T-helper 2 cell (primary cell): ENCODE data around the gene ADAMTS9.

Experiments used
- DNase-seq, 5 experiments: peaks; one replicate each; pipeline versions ENCODE4 v3.0.0 to v3.0.0-alpha.2; 2012 to 2022

Gene ADAMTS9

DNA sequence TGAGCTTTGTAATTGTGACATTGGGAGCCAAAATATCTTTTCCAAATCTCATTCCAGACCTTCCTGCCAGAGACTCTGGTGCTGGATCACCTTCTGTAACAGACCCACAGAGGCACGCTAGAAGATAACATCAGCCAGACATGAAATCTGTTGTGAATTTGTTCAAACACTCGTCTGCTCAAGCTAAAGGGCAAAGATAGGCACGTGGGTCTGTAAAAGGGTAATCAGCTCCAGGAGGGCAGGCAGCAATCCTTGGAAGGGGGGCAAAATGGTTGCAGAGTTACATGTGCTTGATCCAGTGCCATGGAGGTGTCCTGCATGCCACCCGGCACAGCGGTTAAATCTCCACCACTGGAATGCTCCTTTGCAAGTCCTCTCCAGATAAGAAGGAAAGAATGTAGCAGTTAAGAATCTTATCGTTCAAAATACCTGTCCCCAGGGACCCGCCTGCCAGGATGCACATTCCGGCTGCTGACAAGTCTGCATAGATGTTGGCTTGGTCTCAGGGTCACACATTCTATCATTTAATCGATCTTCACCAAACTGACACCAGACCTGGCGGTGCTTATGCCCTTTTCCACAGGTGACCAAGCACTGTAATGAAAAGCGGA, 74.8 kb downstream of the ADAMTS9 start:
- DNase-seq: no peak

DNA sequence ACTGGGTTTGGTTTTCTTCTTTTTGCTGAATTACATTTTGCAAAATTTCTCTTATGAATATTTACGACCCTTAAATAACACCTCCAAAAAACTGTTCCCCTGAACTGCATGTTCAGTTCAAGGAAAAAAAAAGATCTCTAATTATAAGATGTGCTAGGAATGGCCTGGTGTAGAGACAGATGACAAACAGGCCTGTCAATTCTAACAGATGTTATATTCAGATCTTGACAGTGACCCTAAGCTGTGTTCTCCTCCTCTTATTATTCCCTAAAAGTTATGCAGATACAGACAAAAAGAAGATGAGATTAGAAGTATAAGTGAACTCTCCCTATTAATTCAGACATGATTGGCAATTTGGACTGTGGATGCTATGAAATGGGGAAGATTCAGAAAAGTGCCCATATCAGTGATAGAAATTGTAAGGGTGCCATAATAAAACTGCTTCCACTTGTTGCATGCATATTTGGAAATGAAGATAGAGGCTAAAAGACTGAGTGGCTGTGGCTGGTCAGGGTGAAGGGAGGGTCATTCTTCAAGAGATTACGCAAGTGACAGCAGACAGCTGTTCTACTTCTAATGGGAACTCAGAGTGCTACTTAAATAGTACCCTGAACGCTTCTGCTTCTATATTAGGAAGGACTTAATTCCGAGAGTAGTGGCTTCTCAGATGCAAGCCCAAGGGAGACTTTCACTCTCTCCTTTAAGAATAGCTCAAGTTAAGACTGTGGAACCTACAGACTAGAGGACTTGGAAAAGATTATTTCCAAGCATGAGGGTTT, 75.5 kb downstream of the ADAMTS9 start:
- no peak for DNase-seq

DNA sequence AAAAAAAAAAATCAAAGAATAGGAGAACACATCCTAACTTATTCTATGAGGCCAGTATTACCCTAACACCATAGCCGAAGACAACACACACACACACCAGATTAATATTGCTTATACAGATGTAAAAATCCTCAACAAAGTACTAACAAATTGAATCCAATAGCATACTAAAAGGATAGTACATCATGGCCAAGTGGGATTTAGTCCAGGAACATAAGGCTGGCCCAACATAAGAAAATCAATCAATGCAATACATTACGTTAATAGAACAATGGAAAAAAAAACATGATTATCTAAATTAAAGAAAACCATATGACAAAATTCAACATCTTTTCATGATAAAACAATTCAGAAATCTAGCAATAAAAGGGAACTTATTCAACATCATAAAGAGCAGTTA, 79.1 kb downstream of the ADAMTS9 start:
- DNase-seq: no peak

DNA sequence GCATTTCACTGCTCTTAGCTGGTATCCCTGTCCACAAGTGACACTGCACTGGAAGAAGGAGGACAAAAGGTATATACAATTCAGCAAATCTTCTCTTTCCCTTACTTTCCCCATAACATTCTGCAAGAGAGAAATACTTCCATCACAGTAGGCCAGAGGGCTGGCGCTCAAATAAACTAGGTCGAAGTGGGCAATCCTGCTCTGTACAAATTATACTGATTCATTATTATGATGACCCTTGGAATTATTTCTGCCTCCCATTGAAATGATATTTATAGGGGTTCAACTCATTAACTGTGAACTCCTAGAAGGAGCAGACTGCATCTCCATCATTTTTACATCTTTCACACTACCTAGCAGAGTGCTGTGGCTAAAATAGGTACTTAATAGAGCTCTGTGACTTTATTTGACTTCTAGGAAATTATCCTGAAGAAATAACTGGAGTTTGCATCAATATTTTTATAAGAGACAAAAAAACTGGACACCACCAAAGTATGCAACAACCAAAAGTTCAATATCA, 80.7 kb downstream of the ADAMTS9 start:
- DNase-seq: no peak

DNA sequence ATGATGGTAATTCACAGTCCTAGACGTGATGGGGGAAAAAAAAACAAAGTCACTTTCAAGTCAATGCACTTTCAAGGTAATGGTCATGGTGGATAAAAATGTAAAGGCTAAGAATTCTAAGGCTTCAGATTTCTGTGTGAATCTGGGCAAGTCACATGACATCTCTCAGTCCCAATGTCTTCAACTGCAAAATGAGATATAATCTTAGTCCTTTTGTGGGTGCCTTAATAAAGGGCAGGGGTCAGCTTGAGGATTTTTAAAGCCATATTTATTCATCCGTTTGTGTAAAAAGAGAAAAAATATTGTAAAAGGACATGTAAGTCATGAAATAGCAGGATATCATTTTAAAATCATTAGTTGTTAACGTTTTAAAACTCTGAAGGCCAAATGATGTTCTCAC, 83.5 kb downstream of the ADAMTS9 start:
- no peak for DNase-seq

DNA sequence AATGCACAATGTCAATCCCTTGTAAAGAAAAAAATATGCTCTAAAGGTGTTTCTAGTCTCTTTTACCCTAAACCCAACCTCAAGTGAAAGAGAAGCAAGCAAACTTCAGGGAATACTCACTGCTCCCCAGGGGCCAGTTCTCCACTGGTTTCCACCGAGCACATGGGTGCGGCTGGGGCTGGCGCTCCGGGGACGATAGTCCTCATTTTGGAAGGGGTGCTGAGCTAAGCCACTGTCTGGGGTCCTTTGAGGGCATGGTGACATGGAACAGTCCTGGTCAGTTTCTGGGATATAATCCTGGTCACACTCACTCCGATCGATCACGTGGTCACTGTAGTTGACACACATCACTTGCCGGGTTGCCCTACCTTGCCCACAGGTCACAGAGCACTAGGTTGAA, 86.0 kb downstream of the ADAMTS9 start:
- no peak for DNase-seq

DNA sequence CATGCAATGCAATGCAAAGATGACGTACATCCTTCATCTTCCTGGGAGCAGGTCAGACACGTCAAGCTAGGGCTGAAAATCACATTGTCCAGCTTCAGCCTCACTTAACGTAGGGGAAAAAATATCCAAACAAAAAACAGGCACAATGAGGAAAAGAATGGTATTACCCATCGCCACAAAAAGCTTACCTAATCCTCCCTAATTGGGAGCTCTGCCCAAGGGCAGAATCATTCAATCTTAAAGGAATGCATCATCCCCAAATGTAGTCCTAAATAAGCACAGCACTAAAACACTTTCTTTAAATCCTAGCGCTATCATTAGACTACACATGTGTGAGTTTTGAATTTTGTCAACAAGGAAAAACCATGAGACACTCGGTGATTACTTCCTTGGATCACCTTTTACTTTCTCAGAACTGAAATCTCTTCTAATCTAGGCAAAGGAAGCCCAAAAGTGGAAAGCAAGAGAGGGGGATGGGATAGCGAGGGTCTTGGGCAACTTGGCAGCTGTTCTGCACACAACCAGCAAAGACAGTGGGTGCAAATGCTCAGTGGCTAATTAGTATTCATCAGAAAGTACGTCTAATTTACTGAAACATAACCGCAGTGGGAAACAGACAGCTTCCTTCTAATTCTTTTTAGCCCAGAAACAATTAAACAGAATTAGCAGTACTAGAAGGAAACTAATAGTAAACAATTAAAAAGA, 87.4 kb downstream of the ADAMTS9 start:
- no peak for DNase-seq

DNA sequence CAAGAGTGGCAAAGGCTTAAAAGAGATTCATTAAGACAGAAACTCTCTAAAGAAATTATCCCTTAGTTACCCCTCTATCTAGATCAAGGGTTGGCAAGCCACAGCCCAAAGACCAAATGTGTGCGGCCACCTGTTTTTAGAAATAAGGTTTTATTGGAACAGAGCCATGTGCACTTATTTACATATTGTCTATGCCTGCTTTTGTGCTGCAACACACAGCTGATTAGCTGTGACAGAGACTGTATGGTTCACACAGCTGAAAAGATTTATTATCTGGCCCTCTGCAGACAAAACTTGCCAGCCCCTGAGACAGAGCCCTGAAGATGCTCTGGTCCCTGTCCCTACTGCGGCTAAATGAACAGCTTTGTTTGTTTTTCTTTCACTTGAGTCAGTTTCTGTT, 88.1 kb downstream of the ADAMTS9 start:
- no peak for DNase-seq

DNA sequence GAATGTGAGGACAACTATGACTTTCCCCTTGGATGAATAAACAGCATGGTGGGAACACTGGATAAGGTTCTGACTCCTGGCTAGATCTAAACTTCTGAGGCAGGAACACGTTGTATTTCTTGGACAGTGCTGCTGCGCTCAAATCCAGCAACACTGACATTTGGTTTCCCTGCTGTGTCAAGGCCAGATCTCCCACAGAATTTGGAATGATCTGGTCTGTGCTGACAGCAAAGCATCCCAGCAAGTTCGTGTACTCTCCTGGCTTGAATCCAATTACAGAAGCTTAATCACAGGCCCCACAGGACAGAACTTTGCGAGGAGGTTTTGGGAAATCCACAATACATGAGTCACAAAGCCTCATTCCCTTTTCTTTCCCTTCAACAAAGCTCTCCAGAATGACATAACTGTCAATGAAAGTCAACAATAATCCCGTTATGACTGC, 92.5 kb downstream of the ADAMTS9 start:
- DNase-seq: no peak

DNA sequence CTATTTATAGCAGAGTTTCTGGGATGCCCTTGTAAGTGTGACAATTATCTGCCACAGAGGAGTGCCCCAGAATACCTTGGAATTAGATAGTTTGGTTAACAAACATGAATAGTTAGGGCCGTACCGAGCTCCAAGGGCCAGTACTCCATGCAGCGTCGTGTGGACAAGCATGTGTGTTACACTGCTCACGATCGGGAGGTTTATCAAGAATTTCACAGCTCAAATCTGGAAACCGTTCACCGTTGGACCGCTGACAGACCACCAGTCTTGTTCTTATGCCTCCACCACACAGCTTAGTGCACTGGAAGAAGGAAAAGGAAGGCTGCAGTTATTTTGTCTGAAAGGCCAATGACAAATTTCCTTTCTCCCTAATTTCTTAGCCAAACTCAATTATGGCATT, 93.7 kb downstream of the ADAMTS9 start:
- no peak for DNase-seq

DNA sequence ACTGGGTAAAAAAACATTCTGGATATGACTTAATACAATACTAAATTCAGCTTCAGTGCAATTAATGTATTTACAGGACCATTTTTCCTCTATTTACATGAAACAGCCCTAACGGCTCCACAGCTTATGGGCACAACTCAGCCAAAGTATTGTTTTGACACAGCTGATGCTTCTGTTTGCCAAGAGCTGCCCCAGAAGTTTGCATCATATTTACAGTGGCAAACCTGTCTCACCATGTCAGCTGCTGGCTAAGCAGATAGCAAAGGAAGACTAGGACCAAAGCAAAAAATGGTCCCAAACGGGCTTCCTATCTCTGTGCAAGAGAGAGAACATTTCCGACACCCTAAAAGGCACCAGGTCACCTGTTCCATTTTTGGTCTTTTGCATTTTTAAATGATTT, 94.5 kb downstream of the ADAMTS9 start:
- DNase-seq: no peak

DNA sequence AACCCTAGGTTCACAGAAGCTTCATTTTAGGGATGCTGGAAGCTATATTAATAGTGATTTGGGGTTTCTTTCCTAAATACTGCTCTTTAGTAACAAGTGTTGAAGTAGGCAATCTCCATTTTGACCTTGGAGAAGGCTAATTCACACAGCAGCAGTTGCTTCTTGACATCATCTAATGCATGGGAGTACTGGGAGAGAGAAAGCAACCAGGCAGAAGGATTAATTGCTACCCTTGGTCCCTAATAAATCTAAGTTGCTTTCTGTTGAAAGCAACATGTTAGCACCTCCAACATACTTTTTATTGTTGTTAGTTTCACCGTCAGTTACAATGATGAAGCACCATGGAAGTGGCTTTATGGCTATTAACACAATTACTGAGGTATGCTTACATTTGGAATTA, 96.2 kb downstream of the ADAMTS9 start:
- no peak for DNase-seq

DNA sequence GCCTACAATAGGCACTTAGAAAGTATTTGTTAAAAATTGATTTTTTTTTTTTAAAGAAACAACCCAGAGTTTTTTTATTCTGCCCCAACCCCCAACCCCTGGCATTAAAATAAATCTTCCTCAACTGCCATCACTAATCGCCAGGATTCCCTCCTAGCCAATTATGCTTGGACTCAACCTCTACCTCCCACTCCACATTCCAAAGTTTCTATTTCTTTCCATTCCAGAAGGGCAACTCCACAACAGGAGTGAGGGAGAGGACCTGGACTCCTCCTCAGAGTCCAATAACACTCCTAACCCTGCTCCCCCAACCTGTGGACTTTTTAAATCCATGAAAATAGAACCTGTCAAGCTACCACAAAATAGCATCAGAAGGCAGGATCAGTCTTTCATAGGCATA, 99.4 kb downstream of the ADAMTS9 start:
- DNase-seq: no peak

DNA sequence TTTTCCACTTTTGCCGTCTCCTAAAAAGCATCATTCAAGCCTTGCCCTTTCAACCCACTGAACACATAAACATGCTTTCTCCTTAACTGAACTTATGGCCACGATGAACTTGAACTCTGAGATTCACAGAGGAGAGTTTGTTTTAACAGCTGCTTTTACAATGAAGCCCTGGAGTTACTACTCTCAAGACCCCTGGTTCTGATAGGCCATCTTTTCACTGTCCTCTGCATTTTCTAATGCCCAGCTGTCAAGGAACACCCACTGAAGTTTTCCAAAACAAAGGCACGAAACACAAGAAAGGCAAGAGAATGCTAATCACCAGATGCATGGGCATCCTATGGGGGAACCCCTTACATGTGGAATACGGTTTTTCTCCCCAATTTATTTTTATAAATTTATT, 100.8 kb downstream of the ADAMTS9 start:
- no peak for DNase-seq

DNA sequence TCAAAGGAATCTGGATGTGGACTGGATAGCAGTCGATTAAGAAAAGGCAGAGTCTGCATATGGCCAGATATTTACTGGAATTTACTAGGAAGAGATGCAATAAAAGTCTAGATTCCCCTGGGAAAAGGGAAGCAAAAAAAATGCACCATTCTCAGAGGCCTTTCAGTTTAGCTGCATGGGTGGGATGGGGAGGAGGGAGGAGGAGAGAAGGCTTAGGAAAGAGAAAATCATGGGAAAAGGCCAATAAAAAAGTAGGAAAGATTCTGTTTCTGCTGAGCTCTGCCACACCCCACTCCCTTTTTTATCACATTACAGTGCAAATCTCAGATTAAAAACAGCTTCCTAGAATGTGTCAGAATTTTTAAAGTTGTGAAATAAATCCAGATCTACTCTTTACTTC, 103.6 kb downstream of the ADAMTS9 start:
- DNase-seq: no peak

DNA sequence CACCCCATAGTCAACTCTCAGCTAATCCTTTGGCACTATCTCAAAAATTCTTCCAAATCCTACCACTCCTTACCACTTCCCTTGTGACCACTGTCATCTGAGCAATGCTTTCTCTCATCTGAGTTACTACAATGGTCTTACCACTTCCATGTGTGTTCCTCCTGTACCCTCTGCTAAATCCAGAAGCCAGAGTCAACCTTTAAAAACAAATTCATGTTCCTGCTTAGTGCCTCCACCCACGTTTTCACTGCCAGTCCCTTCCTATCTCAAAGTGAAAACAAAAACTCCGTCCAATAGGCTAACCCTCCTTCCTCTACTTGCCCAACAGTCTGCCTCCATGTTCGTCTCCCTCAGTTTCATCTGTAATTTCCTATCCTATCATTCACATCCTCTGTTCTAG, 109.0 kb downstream of the ADAMTS9 start:
- no peak for DNase-seq

DNA sequence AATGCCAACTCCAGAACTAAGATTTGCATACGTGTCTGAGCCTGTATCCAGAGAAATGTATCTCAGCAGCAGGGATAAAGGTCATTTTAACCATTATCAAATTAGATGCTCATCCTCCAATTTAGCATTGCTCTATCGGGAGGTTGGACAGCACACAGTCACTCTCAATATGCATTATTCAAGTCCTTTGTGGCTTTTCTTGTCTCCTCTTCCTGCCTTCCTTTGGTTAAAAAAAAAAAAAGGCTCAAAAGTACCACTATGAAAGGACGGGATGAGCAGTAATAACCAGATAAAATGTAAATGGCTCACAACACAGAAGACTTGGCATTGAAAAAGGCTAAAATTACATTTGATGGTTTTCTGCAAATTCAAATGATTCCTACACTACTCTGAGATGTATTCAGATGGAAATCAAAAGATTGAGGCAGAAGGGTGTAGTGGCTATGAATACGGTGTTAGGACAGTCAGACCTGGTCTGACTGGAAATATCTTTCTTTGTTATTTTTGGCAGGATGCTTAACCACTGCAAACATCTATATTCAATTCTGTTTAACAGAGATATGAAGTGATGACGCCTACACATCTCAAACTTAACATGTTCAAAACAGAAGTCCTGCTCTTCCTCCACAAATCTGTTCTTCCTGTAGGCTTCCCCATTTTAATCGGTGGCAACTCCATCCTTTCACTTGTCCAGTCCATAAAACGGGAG, 109.6 kb downstream of the ADAMTS9 start:
- DNase-seq: no peak

DNA sequence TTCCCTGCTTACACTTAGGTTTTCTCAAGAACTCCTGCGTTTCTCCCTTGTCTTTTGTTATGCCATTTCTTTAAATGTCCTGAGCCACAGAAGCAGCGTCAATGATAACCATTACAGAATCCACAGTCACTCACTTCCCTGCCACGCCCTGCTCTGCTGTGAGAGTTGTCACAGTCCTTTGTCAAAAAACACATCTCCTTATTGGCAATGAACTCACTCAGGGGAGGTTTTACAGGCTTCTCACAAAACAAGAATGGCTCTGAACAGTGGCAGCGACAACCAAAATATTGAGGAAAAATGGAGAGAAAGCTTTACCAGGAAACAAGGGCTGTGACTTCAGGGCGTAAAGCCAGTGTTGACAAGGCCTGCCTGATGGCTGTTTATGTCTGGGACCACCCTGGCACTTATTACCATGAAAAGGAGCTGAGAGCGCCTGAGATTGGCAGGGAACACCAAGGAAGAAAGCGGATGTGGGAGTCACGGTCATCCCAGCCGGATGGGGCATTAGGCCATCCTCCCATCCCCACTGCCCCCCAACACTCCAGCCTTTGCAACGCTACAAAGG, 111.5 kb downstream of the ADAMTS9 start:
- no peak for DNase-seq

DNA sequence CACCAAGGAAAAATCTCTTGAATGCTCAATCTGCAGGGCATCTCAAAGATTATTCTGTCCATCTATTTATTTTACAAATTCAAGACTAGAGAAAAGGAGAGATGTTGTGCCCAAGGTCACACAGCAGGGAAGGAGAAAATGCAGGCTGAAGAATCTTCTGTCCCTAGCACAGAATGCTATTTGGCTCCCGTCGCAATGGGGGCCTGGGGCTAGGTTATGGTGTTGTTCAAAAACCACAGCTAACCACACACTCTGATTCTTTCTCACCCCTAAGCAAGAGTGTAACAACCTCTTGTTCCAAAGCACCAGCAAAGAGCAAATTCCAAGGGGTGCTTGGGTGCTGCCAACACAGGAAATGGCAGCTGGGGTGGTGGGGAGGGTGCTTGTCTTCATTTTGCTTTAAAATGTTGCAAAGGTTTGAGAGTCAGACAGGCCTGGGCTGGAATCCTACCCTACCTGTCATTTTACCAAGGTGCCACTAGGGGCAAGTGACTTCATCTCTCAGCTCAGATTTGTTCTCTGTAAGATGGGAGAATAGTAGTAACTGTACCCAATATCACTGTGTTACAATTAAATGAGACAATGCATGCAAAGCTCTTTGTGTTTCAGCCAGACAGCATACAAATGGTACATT, 112.5 kb downstream of the ADAMTS9 start:
- peak in 1 of 5 experiments; percentile 2 for DNase-seq

DNA sequence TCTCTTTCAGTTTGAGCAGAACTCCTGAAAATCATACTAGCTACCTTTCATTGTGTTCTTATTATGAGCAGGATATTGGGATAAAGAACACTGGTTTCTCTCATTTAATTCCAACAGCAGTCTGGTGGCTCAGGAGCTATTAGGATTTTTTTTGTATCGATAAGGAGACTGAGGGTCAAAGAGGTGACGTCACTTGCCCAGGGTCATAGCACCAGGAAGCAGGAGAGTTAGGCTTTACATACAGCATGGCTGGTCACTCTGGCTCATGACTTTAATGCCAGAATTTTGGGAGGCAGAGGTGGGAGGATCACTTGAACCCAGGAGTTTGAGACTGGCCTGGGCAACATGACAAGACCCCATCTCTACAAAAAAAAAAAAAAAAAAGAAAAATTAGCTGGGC, 113.6 kb downstream of the ADAMTS9 start:
- DNase-seq: no peak

DNA sequence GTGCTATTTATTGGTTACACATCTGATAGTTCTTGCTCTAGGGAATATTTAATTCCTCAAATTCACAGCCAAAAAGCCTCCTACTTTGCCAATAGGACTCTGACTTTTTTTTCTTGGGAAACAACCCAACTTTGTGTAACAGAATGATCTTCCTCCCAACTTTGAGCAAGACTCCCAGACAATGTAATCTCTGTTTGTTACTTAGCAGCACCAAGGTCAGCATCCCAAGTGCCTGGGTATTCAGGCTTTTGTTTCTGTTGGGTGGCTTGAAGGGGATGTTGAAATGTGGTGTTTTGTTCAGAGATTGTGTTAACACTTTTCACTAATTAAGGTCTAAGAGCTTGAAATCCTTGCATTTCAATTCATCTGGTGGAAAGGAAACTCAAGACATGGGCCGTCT, 115.8 kb downstream of the ADAMTS9 start:
- DNase-seq: no peak

DNA sequence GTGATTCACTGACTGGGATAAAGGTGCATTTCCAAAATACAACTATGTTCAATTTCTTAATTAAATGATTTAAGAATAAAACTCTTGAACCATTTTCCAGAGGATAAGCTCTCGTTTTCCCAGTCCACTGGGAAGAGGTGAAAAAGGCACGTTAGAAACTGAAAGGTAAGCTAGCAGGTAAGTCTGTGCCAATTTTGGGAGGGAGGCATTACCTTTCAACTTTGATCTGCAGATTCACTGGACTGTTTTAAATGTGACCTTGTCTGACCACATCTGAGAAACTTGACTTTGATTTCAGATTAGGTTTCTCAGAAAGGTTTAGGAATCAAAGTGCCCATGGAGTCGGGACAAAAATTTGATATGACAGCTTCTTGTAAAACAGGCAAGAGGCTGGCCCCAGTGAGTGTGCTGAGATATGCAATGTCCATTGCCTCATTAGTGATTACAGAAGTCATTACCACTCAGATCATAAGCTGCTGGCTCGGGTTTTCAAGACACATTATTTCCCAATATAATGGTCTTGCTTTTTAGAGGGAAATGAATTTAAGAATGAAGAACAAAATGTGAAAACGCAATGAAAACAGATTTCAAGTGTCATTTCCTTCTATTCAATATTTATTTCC, 118.8 kb downstream of the ADAMTS9 start:
- DNase-seq: no peak
